ENCODE data around the gene SEPTIN3. TPM values are rescaled to one million over a fixed set of nuclear protein-coding genes. Genes with fewer than 3 reads are reported as not detected.

SEPTIN3 gene
- total and polyA plus RNA-seq, 2 of the 8 experiments (the other 6 are each of a cell fraction or from before 2014, with no cell fraction given), result 38.9 to 52.9 TPM

- TF ChIP-seq GTF2F1 (IDR thresholded peaks at IDR 0.05; ENCODE audit: borderline replicate concordance, low read depth, low read length), result no peak
- TF ChIP-seq TAF1 (IDR thresholded peaks at IDR 0.05; ENCODE audit: low read depth, low read length), result no peak
- no peak for TF ChIP-seq ASH2L (IDR thresholded peaks at IDR 0.05; ENCODE audit: low read length)
These were observed 3.0 kb upstream of the SEPTIN3 start (continued) for GRCh38 chr22:41966225-41966606.
